SKM-1 (cell line): ENCODE data around the gene CBLB.
A peak's percentile ranks its signal among the peaks of the same experiment; 100 is the strongest.

ENCODE experiments used
- DNase-seq: peaks from one replicate; lab custom pipeline; 2025; ENCODE audit not compliant: unreplicated experiment; lab: John Stamatoyannopoulos, UW

CBLB gene

GRCh38 chr3:105647047-105647446 is 221.8 kb downstream of the CBLB start:
- peak; percentile 21 for DNase-seq

- no peak for DNase-seq
Observed at GRCh38 chr3:105639131-105639530, 229.7 kb downstream of the CBLB start.

- DNase-seq: no peak
Observed at GRCh38 chr3:105634708-105635107, 234.1 kb downstream of the CBLB start.

- no peak for DNase-seq
Observed at GRCh38 chr3:105629718-105630117, 239.1 kb downstream of the CBLB start.

- DNase-seq: no peak
Observed at GRCh38 chr3:105626739-105627138, 242.1 kb downstream of the CBLB start.

- DNase-seq: no peak
Observed at GRCh38 chr3:105622169-105622568, 246.6 kb downstream of the CBLB start.

- DNase-seq: no peak
Observed at GRCh38 chr3:105620236-105620635, 248.6 kb downstream of the CBLB start.

- DNase-seq: no peak
Observed at GRCh38 chr3:105619651-105620050, 249.2 kb downstream of the CBLB start.

- DNase-seq: no peak
Observed at GRCh38 chr3:105618556-105618955, 250.3 kb downstream of the CBLB start.

GRCh38 chr3:105616374-105617121 is 252.3 kb downstream of the CBLB start:
- no peak for DNase-seq

GRCh38 chr3:105615814-105616213 is 253.0 kb downstream of the CBLB start:
- DNase-seq: no peak

- DNase-seq: no peak
Observed at GRCh38 chr3:105614288-105615030, 254.4 kb downstream of the CBLB start.

GRCh38 chr3:105613120-105613519 is 255.7 kb downstream of the CBLB start:
- no peak for DNase-seq

GRCh38 chr3:105611304-105612192 is 257.3 kb downstream of the CBLB start:
- DNase-seq: no peak

- no peak for DNase-seq
Observed at GRCh38 chr3:105610473-105610872, 258.3 kb downstream of the CBLB start.

GRCh38 chr3:105608623-105609022 is 260.2 kb downstream of the CBLB start:
- no peak for DNase-seq

- no peak for DNase-seq
Observed at GRCh38 chr3:105606016-105606415, 262.8 kb downstream of the CBLB start.
